ENCODE results near the gene CHRNA9.

The CHRNA9 gene

GRCh38 chr4:40349561-40350198 is 14.5 kb downstream of the CHRNA9 start:
- no peak for DNase-seq (ENCODE audit: low spot score)
- TF ChIP-seq CTCF (IDR thresholded peaks at IDR 0.05; ENCODE audit: borderline replicate concordance, control extremely low read depth, extremely low read depth, insufficient read depth, missing control alignments): no peak
- in situ Hi-C loops (cut with MboI; ENCODE audit: low sequenced_read_pairs, unreplicated experiment): no loop called here

- TF ChIP-seq CTCF (IDR thresholded peaks at IDR 0.05; ENCODE audit: borderline replicate concordance, control extremely low read depth, extremely low read depth, insufficient read depth, missing control alignments): no peak
- DNase-seq (ENCODE audit: low spot score): no peak
- in situ Hi-C loops (cut with MboI; ENCODE audit: low sequenced_read_pairs, unreplicated experiment): no loop called here
Measured at GRCh38 chr4:40350627-40351227, 15.6 kb downstream of the CHRNA9 start.

GRCh38 chr4:40354158-40354557 is 19.0 kb downstream of the CHRNA9 start:
- no peak for TF ChIP-seq CTCF (IDR thresholded peaks at IDR 0.05; ENCODE audit: borderline replicate concordance, control extremely low read depth, extremely low read depth, insufficient read depth, missing control alignments)
- in situ Hi-C loops (cut with MboI; ENCODE audit: low sequenced_read_pairs, unreplicated experiment): no loop called here
- no peak for DNase-seq (ENCODE audit: low spot score)

GRCh38 chr4:40355131-40355530 is 20.0 kb downstream of the CHRNA9 start:
- no peak for DNase-seq (ENCODE audit: low spot score)
- in situ Hi-C loops (cut with MboI; ENCODE audit: low sequenced_read_pairs, unreplicated experiment): no loop called here

GRCh38 chr4:40357738-40358137 is 22.6 kb downstream of the CHRNA9 start:
- in situ Hi-C loops (cut with MboI; ENCODE audit: low sequenced_read_pairs, unreplicated experiment): no loop called here
- no peak for TF ChIP-seq CTCF (IDR thresholded peaks at IDR 0.05; ENCODE audit: borderline replicate concordance, control extremely low read depth, extremely low read depth, insufficient read depth, missing control alignments)
- no peak for DNase-seq (ENCODE audit: low spot score)

More at GRCh38 chr4:40355131-40355530, 20.0 kb downstream of the CHRNA9 start:
- no peak for TF ChIP-seq CTCF (IDR thresholded peaks at IDR 0.05; ENCODE audit: borderline replicate concordance, control extremely low read depth, extremely low read depth, insufficient read depth, missing control alignments)

- in situ Hi-C loops (cut with MboI; ENCODE audit: low sequenced_read_pairs, unreplicated experiment): no loop called here
- no peak for TF ChIP-seq CTCF (IDR thresholded peaks at IDR 0.05; ENCODE audit: borderline replicate concordance, control extremely low read depth, extremely low read depth, insufficient read depth, missing control alignments)
Measured at GRCh38 chr4:40361338-40361737, 26.2 kb downstream of the CHRNA9 start.

More at GRCh38 chr4:40361338-40361737, 26.2 kb downstream of the CHRNA9 start:
- no peak for DNase-seq (ENCODE audit: low spot score)
